MM.1S (cell line): Measurements from ENCODE around the gene CBX2.

Experiments used
- DNase-seq: peaks from one replicate; pipeline ENCODE4 v3.0.0-alpha.2; 2015
- H2AFZ ChIP-seq: fragments of 300-600 bp; sonication (generic); 2 replicates; pipeline ENCODE4 v1.6.0; 2016; ENCODE audit warnings: antibody characterized with exemption, low read length
- H3F3A ChIP-seq: fragments of 300-600 bp; sonication (generic); 2 replicates; pipeline ENCODE4 v1.6.1; 2016; ENCODE audit warnings: mild to moderate bottlenecking, antibody characterized with exemption, low read length, moderate library complexity, mixed read lengths; ENCODE audit not compliant: insufficient read depth
- H3K27ac ChIP-seq: fragments of 300-600 bp; sonication (generic); 2 replicates; pipeline ENCODE4 v1.5.1; 2016; ENCODE audit warnings: mild to moderate bottlenecking, low read length
- H3K27me3 ChIP-seq: fragments of 300-600 bp; sonication (generic); replicated peaks from 2 replicates; pipeline ENCODE4 v1.6.0; 2016; ENCODE audit warnings: low read length; ENCODE audit not compliant: insufficient read depth
- H3K36me3 ChIP-seq: fragments of 300-600 bp; sonication (generic); replicated peaks from 2 replicates; pipeline ENCODE4 v1.6.1; 2016; ENCODE audit warnings: mild to moderate bottlenecking, low read length, mixed read lengths; ENCODE audit not compliant: insufficient read depth
- H3K4me1 ChIP-seq: fragments of 300-600 bp; sonication (generic); 2 replicates; pipeline ENCODE4 v1.6.1; 2016; ENCODE audit warnings: low read length, mixed read lengths
- H3K4me2 ChIP-seq: fragments of 300-600 bp; sonication (generic); 2 replicates; pipeline ENCODE4 v1.6.0; 2016; ENCODE audit warnings: low read depth, low read length
- H3K4me3 ChIP-seq: fragments of 300-600 bp; sonication (generic); 2 replicates; pipeline ENCODE4 v1.5.1; 2016; ENCODE audit warnings: low read length, mixed read lengths
- H3K79me2 ChIP-seq: fragments of 300-600 bp; sonication (generic); 2 replicates; pipeline ENCODE4 v1.6.1; 2016; ENCODE audit warnings: mixed run types, low read length, mixed read lengths
- H3K9ac ChIP-seq: fragments of 300-600 bp; sonication (generic); 2 replicates; pipeline ENCODE4 v1.6.1; 2016; ENCODE audit warnings: low read length, mixed read lengths
- H3K9me2 ChIP-seq: fragments of 300-600 bp; sonication (generic); replicated peaks from 2 replicates; pipeline ENCODE4 v1.6.1; 2016; ENCODE audit warnings: mild to moderate bottlenecking, low read length, mixed read lengths; ENCODE audit not compliant: insufficient read depth
- H3K9me3 ChIP-seq: fragments of 300-600 bp; sonication (generic); replicated peaks from 2 replicates; pipeline ENCODE4 v1.6.1; 2016; ENCODE audit warnings: mild to moderate bottlenecking, low read length, mixed read lengths; ENCODE audit not compliant: insufficient read depth
- H4K20me1 ChIP-seq: fragments of 300-600 bp; sonication (generic); 2 replicates; pipeline ENCODE4 v1.6.1; 2016; ENCODE audit warnings: mild to moderate bottlenecking, low read length, moderate library complexity, mixed read lengths; ENCODE audit not compliant: insufficient read depth
- EZH2 ChIP-seq: fragments of 300-600 bp; sonication (generic); optimal IDR thresholded peaks from 2 replicates; pipeline ENCODE3; 2017; ENCODE audit warnings: low read depth, mild to moderate bottlenecking, antibody characterized with exemption, low read length, mixed read lengths
- EZH2phosphoT487 ChIP-seq: fragments of 300-600 bp; sonication (generic); IDR thresholded peaks from 2 replicates; pipeline ENCODE4 v1.6.1; 2018; ENCODE audit warnings: antibody characterized with exemption, low read length
- TF ChIP-seq, protein P1 (sequence below): fragments of 300-600 bp; sonication (generic); IDR thresholded peaks from 2 replicates; pipeline ENCODE4 v1.5.1; 2016; ENCODE audit warnings: antibody characterized with exemption, low read length, mixed read lengths

CBX2 gene

DNA sequence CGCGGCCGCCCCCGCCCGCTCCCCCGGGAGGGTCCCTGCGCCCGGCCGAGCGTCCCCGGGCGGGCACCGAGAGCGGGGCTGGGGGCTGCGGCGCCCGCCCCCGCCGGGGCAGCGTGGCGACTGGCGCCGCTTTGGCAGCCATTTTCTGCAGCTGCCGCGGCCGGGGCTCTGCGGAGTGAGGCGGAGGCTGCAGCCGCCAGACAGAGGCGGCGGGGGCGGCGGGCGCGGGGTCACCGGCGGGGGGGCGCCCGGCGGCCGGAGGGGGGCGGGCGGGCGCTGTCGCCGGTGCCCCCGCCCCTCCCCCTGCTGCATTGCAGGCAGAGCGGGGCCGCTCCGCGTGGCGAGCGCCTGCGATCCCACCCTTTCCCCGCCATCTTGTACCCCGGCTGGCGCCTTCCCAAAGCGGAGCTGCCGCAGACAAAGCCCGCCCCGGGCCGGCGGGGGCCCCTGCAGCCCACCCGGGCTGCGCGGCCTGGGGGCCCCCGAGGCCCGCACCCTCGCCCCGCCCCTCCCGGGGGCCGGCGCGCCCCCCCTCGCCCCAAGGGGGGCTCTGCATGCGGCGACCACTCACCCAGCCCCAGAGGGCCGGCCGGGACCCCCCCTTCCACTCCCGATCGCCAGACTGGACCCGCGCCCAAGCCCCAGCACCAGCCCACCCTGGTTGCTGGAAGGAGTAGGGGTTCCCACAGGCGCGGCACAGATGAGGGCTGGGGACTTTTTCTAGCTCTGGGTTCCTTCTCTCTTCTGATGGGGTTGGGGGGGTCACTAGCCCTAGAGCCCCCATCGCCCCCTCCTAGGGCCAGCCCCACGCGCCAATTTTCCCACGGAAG lies 35.6 kb downstream of the CBX2 start:
- Histone ChIP-seq H3K9ac (no peak overlapping the region), H3K9me3 (no peaks in the 10 kb centered on the region)

DNA sequence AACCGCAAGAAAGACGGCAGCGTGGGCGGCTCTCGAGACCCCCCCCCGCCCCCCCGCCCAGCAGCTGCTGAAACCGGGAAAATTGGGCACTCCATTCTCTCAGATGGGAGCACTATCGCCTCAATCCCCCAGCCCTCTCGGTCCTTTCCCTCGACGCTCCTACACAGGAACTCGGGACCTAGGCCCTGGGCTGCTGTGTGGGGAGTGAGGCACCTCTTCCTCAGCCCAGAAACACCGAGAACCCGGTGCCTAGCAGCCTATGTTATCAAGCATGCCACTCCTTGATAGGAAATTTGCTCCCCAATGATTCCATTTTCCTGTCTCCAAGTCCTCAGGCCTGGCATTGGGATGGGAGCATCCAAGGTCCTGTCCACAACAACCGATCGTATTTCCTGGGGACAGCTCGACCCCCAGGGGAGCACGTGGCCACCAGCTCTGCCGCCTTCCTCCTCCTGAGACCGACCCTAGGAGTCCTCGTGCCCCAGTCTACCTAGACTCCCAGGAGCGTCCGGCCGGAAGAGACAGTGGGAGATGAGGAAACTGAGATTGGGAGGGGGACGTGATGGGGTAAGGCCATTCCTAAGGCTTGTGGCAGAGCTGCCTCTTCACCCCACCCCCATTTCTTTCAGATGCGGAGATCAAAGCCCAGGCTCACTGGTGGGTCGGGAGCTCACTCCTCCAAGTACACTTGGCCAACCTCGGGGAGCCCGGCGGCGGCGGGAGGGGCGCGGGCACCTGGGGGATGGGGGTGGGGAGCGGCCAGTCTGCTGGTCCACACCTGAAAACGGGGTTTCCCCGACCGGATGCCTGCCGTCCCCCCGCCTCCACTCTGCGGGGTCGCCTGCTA lies 36.4 kb downstream of the CBX2 start:
- Histone ChIP-seq H3K4me3 (no peak overlapping the region), H3K9ac (no peak overlapping the region), H3K27me3 (peaks cover 76% of the 10 kb centered on the region), H2AFZ (no peak overlapping the region), H3K4me1 (no peaks in the 10 kb centered on the region), H3K36me3 (no peaks in the 10 kb centered on the region), H3F3A (no peaks in the 10 kb centered on the region), H3K27ac (no peak overlapping the region), H3K9me2 (no peaks in the 10 kb centered on the region), H3K79me2 (no peaks in the 10 kb centered on the region), H3K4me2 (no peak overlapping the region), H4K20me1 (no peaks in the 10 kb centered on the region), H3K9me3 (no peaks in the 10 kb centered on the region)
- DNase-seq: no peak
- TF ChIP-seq EZH2 (peak; percentile 81), EZH2phosphoT487 (no peak)
- TF ChIP-seq, protein P1, sequence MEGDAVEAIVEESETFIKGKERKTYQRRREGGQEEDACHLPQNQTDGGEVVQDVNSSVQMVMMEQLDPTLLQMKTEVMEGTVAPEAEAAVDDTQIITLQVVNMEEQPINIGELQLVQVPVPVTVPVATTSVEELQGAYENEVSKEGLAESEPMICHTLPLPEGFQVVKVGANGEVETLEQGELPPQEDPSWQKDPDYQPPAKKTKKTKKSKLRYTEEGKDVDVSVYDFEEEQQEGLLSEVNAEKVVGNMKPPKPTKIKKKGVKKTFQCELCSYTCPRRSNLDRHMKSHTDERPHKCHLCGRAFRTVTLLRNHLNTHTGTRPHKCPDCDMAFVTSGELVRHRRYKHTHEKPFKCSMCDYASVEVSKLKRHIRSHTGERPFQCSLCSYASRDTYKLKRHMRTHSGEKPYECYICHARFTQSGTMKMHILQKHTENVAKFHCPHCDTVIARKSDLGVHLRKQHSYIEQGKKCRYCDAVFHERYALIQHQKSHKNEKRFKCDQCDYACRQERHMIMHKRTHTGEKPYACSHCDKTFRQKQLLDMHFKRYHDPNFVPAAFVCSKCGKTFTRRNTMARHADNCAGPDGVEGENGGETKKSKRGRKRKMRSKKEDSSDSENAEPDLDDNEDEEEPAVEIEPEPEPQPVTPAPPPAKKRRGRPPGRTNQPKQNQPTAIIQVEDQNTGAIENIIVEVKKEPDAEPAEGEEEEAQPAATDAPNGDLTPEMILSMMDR: no peak

More for the DNA sequence above, 35.6 kb downstream of the CBX2 start:
- H2AFZ ChIP-seq: no peak overlapping the region
- H3K9me2 ChIP-seq: no peaks in the 10 kb centered on the region
- H3K27me3 ChIP-seq: peaks cover 76% of the 10 kb centered on the region
- H3K27ac ChIP-seq: no peak overlapping the region
- H3K79me2 ChIP-seq: no peaks in the 10 kb centered on the region
- TF ChIP-seq EZH2 (no peak), EZH2phosphoT487 (no peak)
- TF ChIP-seq, protein P1: no peak
- no peaks in the 10 kb centered on the region for H3K36me3 ChIP-seq
- no peaks in the 10 kb centered on the region for H3K4me1 ChIP-seq
- no peaks in the 10 kb centered on the region for H4K20me1 ChIP-seq
- H3K4me2 ChIP-seq: no peak overlapping the region
- DNase-seq: no peak
- no peak overlapping the region for H3K4me3 ChIP-seq
- H3F3A ChIP-seq: no peaks in the 10 kb centered on the region

DNA sequence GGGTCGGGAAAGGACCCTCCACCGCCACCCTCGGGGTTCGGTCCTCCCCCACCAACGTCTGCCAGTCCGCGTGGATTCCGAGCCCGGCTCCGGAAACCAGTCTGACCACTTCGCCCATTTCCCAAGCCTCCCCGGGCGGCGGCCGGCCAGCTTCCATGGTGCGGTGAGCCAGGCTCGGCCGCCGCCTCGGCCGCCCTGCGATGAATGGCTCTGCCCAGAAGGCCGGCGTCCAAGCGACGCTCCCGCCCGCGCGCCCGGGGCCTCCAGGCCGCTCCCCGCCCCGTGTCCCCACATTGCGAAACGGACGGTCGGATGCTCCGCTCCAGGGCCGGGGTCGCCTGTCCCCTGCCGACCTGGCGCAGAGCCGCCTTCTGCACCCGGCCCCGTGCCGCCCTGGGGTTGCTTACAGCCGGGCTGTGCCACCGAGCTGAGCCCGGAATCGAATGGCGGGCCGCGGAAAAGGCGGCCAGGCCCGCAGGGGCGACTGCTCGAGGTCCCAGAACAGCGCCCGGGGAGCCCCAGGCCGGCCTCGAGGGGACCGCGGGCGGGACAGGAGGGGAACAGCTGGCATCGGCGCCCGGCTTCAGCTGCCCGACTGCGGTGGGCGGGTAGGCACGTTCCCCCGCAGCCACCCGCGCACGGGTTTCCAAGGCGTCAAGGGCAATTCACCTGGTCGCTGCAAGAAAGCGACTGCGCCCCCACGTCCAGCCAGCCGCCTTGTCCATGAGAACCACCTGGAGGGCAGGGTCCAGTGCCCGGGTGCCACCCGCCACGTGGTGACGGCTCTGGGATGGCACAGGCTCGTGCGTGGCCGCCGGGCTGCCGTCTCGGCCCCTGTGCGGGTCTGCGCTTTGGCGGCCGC lies 37.3 kb downstream of the CBX2 start:
- DNase-seq: no peak
- H3K27ac ChIP-seq: no peak overlapping the region
- H2AFZ ChIP-seq: no peak overlapping the region
- TF ChIP-seq EZH2phosphoT487: no peak
- TF ChIP-seq EZH2: no peak
- TF ChIP-seq, protein P1: no peak
- H3K79me2 ChIP-seq: no peaks in the 10 kb centered on the region
- H3K9ac ChIP-seq: no peak overlapping the region
- H3K4me3 ChIP-seq: no peak overlapping the region
- H3K36me3 ChIP-seq: no peaks in the 10 kb centered on the region
- no peak overlapping the region for H3K4me2 ChIP-seq
- H3F3A ChIP-seq: no peaks in the 10 kb centered on the region
- no peaks in the 10 kb centered on the region for H4K20me1 ChIP-seq
- no peaks in the 10 kb centered on the region for H3K9me2 ChIP-seq
- no peaks in the 10 kb centered on the region for H3K4me1 ChIP-seq
- H3K27me3 ChIP-seq: peaks cover 83% of the 10 kb centered on the region
- no peaks in the 10 kb centered on the region for H3K9me3 ChIP-seq
